GM19025 (cell line): Measurements from ENCODE around the gene TSPEAR.
"Not testable (repeated sequence)": the region's sequence is repeated elsewhere in the genome, so short reads cannot be mapped to it uniquely, and the experiment has no call there.

Experiments
- ATAC-seq: cut with Tn5 transposase; IDR thresholded peaks from one replicate; pipeline ENCODE4 v1.9.1; 2021; ENCODE audit warnings: mild to moderate bottlenecking, low read depth, moderate library complexity; ENCODE audit not compliant: unreplicated experiment

Gene TSPEAR

GRCh38 chr21:44596068-44596725, 115.2 kb downstream of the TSPEAR start:
- no peak for ATAC-seq

- no peak for ATAC-seq
Observed at GRCh38 chr21:44595524-44595923, 115.8 kb downstream of the TSPEAR start.

GRCh38 chr21:44594406-44594916, 116.9 kb downstream of the TSPEAR start:
- no peak for ATAC-seq

GRCh38 chr21:44593598-44594405, 117.6 kb downstream of the TSPEAR start:
- ATAC-seq: no peak

GRCh38 chr21:44592446-44593311, 118.7 kb downstream of the TSPEAR start, which contains the start of gene KRTAP10-6:
Gene KRTAP10-6, minus strand, starts transcription at chr21:44592505. Its CDS starts 21 bp downstream, at chr21:44592484.
- ATAC-seq: no peak

GRCh38 chr21:44591801-44592130, 119.6 kb downstream of the TSPEAR start:
- ATAC-seq: not testable (repeated sequence)

GRCh38 chr21:44590897-44591800, 120.2 kb downstream of the TSPEAR start:
- not testable (repeated sequence) for ATAC-seq

GRCh38 chr21:44590311-44590721, 121.1 kb downstream of the TSPEAR start:
- no peak for ATAC-seq

GRCh38 chr21:44589586-44590305, 121.6 kb downstream of the TSPEAR start:
- ATAC-seq: no peak

GRCh38 chr21:44589094-44589493, 122.3 kb downstream of the TSPEAR start:
- ATAC-seq: no peak

GRCh38 chr21:44585892-44586291, 125.5 kb downstream of the TSPEAR start:
- ATAC-seq: no peak

GRCh38 chr21:44583800-44584147, 127.6 kb downstream of the TSPEAR start:
- no peak for ATAC-seq

- no peak for ATAC-seq
Observed at GRCh38 chr21:44583089-44583799, 128.1 kb downstream of the TSPEAR start.

- ATAC-seq: no peak
Observed at GRCh38 chr21:44582055-44582454, 129.3 kb downstream of the TSPEAR start.

- ATAC-seq: no peak
Observed at GRCh38 chr21:44581158-44581557, 130.2 kb downstream of the TSPEAR start.

GRCh38 chr21:44580231-44580821, 131.0 kb downstream of the TSPEAR start, which contains the start of gene KRTAP10-5:
Gene KRTAP10-5, minus strand, starts transcription at chr21:44580604. Its CDS starts 26 bp downstream, at chr21:44580578.
- ATAC-seq: not testable (repeated sequence)

GRCh38 chr21:44579833-44580144, 131.6 kb downstream of the TSPEAR start:
- ATAC-seq: no peak
